OCI-LY1 (cell line): ENCODE measurements around the gene OPN1MW.
"Not testable (repeated sequence)": the region's sequence is repeated elsewhere in the genome, so short reads cannot be mapped to it uniquely, and the experiment has no call there.

Source experiments
- H2AFZ ChIP-seq: fragments of 200-600 bp; sonication (generic), shearing (Covaris generic); 2 replicates; pipeline ENCODE4 v1.6.0; 2014; ENCODE audit warnings: antibody characterized with exemption, mild to moderate bottlenecking, low read length
- H3F3A ChIP-seq: fragments of 200-600 bp; sonication (generic), shearing (Covaris generic); 2 replicates; pipeline ENCODE4 v1.6.0; 2014; ENCODE audit warnings: mild to moderate bottlenecking, antibody characterized with exemption, low read length, moderate library complexity; ENCODE audit not compliant: insufficient read depth
- H3K27ac ChIP-seq: fragments of 200-600 bp; sonication (generic); 2 replicates; pipeline ENCODE4 v1.5.1; 2014; ENCODE audit warnings: low read length, mixed run types, mild to moderate bottlenecking, low read depth; ENCODE audit not compliant: poor library complexity, severe bottlenecking
- H3K27me3 ChIP-seq: fragments of 200-600 bp; sonication (generic); 2 replicates; pipeline ENCODE4 v1.6.0; 2014; ENCODE audit warnings: antibody characterized with exemption, mild to moderate bottlenecking, low read length, moderate library complexity; ENCODE audit not compliant: insufficient read depth
- H3K36me3 ChIP-seq: fragments of 200-600 bp; sonication (generic); 2 replicates; pipeline ENCODE4 v1.6.1; 2014; ENCODE audit warnings: mild to moderate bottlenecking, antibody characterized with exemption, low read length, moderate library complexity, mixed read lengths; ENCODE audit not compliant: insufficient read depth
- H3K4me1 ChIP-seq: fragments of 200-600 bp; sonication (generic); 2 replicates; pipeline ENCODE4 v1.5.1; 2014; ENCODE audit warnings: mild to moderate bottlenecking, low read length, moderate library complexity; ENCODE audit not compliant: insufficient read depth, severe bottlenecking
- H3K4me2 ChIP-seq: fragments of 200-600 bp; sonication (generic), shearing (Covaris generic); 2 replicates; pipeline ENCODE4 v1.6.1; 2014; ENCODE audit warnings: low read length
- H3K4me3 ChIP-seq: fragments of 200-600 bp; sonication (generic); 2 replicates; pipeline ENCODE4 v1.5.1; 2014; ENCODE audit warnings: low read length, low read depth, mild to moderate bottlenecking, mixed read lengths; ENCODE audit not compliant: poor library complexity, severe bottlenecking
- H3K79me2 ChIP-seq: fragments of 200-600 bp; shearing (Covaris generic); 2 replicates; pipeline ENCODE4 v1.6.1; 2016; ENCODE audit warnings: mixed run types, low read length, mixed read lengths; ENCODE audit not compliant: insufficient read depth
- H3K9ac ChIP-seq: fragments of 200-600 bp; sonication (generic), shearing (Covaris generic); 2 replicates; pipeline ENCODE4 v1.6.1; 2014; ENCODE audit warnings: mild to moderate bottlenecking, low read length, mixed read lengths
- H3K9me2 ChIP-seq: fragments of 200-600 bp; sonication (generic), shearing (Covaris generic); 2 replicates; pipeline ENCODE4 v1.6.1; 2014; ENCODE audit warnings: low read depth, mild to moderate bottlenecking, low read length, mixed read lengths
- H3K9me3 ChIP-seq: fragments of 200-600 bp; shearing (Covaris generic); 2 replicates; pipeline ENCODE4 v1.6.1; 2014; ENCODE audit warnings: low read length, mixed read lengths
- H4K20me1 ChIP-seq: fragments of 200-600 bp; sonication (generic), shearing (Covaris generic); 2 replicates; pipeline ENCODE4 v1.6.0; 2016; ENCODE audit warnings: mild to moderate bottlenecking, low read length; ENCODE audit not compliant: insufficient read depth

Gene OPN1MW

GRCh38 chrX:154239982-154240503, 57.6 kb downstream of the OPN1MW start:
- H3K4me1 ChIP-seq, H3K4me2 ChIP-seq, H4K20me1 ChIP-seq, H3K4me3 ChIP-seq, H3K9me3 ChIP-seq, H3K36me3 ChIP-seq, H3K9me2 ChIP-seq, H3K27me3 ChIP-seq, H3K9ac ChIP-seq, H2AFZ ChIP-seq, H3K27ac ChIP-seq, H3F3A ChIP-seq, H3K79me2 ChIP-seq: not testable (repeated sequence)
